Measurements from ENCODE around the gene WDFY1.

WDFY1 gene

DNA sequence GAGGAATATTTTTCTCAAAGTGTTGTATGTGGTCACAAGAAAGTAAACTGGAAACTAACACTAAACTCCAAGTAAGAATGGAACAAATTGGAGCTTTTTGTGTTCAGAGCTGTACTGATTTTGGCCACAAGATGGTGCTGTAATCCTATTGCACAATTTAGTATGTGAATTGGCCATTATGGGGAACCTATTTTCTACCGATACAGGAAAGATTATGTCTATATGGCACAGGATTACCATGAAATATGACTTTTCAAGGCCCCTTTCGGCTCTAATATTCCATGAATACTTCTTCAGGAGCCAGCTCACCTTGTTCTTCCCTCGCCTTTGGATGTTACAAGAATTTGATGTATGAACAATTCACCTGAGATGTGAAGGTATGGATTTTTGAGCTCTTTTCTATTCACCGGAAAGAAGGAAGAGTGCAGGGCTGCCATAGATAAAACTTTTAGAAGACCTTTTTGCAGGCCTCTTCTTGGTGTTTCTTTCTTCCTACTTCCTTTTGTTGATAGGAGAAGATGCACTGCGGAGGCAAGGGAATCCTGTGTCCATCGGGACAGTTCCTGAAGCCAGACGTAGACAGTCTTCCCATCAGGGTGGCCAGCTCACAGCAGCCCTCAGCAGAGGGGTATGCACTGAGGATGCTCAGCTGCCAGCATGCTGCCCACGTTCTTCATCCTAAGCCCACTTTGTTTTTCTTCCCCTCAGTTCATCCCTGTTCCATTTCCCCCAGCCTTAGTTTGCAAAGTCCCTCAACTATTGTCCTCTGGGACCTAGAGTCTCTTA lies 25.4 kb upstream of the WDFY1 start:
- peak; percentile 74 for DNase-seq (ENCODE audit: low read depth)

DNA sequence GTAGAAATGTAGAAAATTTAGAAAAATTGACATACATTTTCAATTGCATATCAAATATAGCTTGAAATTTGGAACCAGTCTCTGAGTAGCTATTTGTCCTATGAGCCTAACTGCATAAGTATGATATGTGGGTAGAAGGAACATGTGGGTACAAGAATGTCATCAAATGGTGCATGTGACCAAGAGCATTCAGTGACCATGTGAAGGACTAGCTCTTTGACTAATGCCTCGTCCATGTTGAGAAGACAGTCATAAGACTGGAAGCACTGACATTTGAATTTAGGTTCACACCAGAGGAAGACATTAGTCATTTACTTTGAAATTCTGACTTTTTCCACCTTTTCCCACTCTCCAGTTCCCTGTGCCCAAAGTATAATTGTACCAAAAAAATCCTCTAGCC lies 24.7 kb upstream of the WDFY1 start:
- no peak for DNase-seq (ENCODE audit: low read depth)

More for the DNA sequence above, 25.4 kb upstream of the WDFY1 start:
- no peak overlapping the region for H3K4me3 ChIP-seq (ENCODE audit: low read depth, low read length)
- TF ChIP-seq, protein P1, sequence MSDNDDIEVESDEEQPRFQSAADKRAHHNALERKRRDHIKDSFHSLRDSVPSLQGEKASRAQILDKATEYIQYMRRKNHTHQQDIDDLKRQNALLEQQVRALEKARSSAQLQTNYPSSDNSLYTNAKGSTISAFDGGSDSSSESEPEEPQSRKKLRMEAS (IDR thresholded peaks at IDR 0.05; ENCODE audit: low read depth, low read length) = no peak
- peak; percentile 83 for TF ChIP-seq CTCF (IDR thresholded peaks at IDR 0.05; ENCODE audit: low read depth, low read length)
- no peak for TF ChIP-seq POLR2A (IDR thresholded peaks at IDR 0.05; ENCODE audit: extremely low read depth, insufficient read length)
- no peak for TF ChIP-seq MYC (IDR thresholded peaks at IDR 0.05; ENCODE audit: low read depth, low read length)

DNA sequence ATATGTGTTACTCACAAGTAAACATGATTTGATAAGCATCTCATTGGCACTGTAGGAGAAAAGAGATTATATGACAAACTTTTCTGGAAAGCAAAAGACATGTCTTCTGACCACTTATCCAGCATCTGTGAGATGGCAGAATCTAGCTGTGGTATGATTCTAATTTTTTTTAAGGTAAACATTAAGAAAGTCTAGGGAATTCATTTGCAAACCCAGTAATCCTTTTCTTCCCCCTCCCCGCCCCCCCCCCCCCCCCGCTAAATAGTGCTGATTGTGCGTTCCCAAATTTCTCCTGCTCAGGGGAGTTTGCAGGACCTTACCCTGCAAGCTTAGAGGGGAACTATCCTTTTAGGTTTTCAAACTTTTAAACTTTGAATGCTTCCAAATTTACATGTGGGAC lies 24.2 kb upstream of the WDFY1 start:
- no peak for DNase-seq (ENCODE audit: low read depth)
- no peak for TF ChIP-seq CTCF (IDR thresholded peaks at IDR 0.05; ENCODE audit: low read depth, low read length)
- no peak overlapping the region for H3K4me3 ChIP-seq (ENCODE audit: low read depth, low read length)

More for the DNA sequence above, 24.7 kb upstream of the WDFY1 start:
- no peak overlapping the region for H3K4me3 ChIP-seq (ENCODE audit: low read depth, low read length)
- TF ChIP-seq MYC (IDR thresholded peaks at IDR 0.05; ENCODE audit: low read depth, low read length) = no peak
- TF ChIP-seq, protein P1 (IDR thresholded peaks at IDR 0.05; ENCODE audit: low read depth, low read length) = no peak

DNA sequence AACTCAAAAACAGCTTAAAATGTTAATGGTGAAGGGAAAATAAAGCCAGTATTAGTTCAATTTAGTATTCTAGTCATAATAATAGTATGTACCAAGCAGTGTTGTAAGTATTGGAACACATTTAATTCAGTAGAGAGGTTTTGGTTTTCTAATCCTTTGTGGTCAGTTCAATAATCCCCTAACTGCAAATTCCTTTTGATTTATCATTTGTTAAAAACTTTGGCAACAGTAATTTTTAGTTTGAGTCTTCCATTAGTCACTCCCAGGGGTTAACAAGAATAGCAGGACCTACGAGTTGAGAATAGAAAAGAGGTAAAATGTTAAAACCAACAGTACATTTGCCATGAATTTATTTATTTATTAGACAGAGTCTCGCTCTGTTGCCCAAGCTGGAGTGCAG lies 22.8 kb upstream of the WDFY1 start:
- no peak overlapping the region for H3K4me3 ChIP-seq (ENCODE audit: low read depth, low read length)
- DNase-seq (ENCODE audit: low read depth) = no peak
- TF ChIP-seq, protein P1 (IDR thresholded peaks at IDR 0.05; ENCODE audit: low read depth, low read length) = no peak
- no peak for TF ChIP-seq POLR2A (IDR thresholded peaks at IDR 0.05; ENCODE audit: extremely low read depth, insufficient read length)
- TF ChIP-seq CTCF (IDR thresholded peaks at IDR 0.05; ENCODE audit: low read depth, low read length) = no peak

DNA sequence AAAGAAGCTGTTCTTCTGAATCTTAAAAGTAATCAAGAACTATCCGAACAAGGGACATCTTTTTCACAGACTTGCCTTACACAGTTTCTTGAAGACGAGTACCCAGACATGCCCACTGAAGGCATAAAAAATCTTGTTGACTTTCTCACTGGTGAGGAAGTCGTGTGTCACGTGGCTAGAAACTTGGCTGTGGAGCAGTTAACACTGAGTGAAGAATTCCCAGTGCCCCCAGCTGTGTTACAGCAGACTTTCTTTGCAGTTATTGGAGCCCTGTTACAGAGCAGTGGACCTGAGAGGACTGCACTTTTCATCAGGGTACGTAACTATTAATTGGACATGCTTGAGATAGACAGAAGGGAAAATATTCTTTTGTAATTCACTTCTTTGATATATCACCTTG lies 14.6 kb upstream of the WDFY1 start:
- peak overlapping the region; percentile 74 for H3K4me3 ChIP-seq (ENCODE audit: low read depth, low read length)
- no peak for TF ChIP-seq POLR2A (IDR thresholded peaks at IDR 0.05; ENCODE audit: extremely low read depth, insufficient read length)
- TF ChIP-seq CTCF (IDR thresholded peaks at IDR 0.05; ENCODE audit: low read depth, low read length) = no peak
- no peak for TF ChIP-seq MYC (IDR thresholded peaks at IDR 0.05; ENCODE audit: low read depth, low read length)
- TF ChIP-seq, protein P1 (IDR thresholded peaks at IDR 0.05; ENCODE audit: low read depth, low read length) = no peak
- DNase-seq (ENCODE audit: low read depth) = no peak

DNA sequence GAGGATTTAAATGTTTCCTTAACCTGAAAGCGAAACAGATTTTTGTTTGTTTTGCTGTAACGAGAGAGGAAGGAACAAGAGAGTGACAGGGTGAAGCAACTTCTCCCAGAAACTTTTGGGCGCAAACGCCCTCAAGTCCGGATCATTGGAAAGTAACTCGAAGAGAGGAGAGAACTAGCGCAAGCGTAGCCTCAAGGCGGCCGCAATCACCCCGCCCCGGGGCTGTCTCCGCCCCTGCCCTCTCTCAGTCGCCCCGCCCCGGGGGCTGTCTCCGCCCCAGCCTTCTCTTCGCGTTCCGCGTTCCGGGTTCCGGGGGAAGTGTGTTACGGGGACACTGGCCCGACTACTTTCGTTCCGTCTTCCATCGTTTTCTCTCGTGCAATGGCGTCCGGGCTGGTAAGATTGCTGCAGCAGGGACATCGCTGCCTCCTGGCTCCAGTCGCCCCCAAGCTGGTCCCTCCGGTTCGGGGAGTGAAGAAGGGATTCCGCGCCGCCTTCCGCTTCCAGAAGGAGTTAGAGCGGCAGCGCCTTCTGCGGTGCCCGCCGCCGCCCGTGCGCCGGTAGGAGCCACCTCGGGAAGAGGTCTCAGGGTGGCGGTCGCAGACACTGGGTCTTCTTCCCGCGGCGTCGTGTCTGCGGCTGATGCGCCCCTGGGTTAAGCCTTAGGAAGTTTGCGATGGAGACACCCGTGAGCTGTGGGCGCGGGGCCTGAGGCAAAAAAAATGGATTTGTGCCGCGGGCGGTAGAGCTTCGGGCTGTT lies 12.1 kb upstream of the WDFY1 start, which contains the start of gene MRPL44:
TSS of gene MRPL44 (plus strand) at position 372 of the 760 bp plus-strand sequence. CDS start at position 382, 10 bp downstream.
- TF ChIP-seq CTCF (IDR thresholded peaks at IDR 0.05; ENCODE audit: low read depth, low read length) (no peak), MYC (IDR thresholded peaks at IDR 0.05; ENCODE audit: low read depth, low read length) (peak; percentile 86; the same call in 1 of the 2 replicates), POLR2A (IDR thresholded peaks at IDR 0.05; ENCODE audit: extremely low read depth, insufficient read length) (peak; percentile 67)
- TF ChIP-seq, protein P1 (IDR thresholded peaks at IDR 0.05; ENCODE audit: low read depth, low read length) = peak; percentile 66
- peak; percentile 97 for DNase-seq (ENCODE audit: low read depth)
- H3K4me3 ChIP-seq (ENCODE audit: low read depth, low read length) = peak within 1 kb of the TSS; percentile 74

All from NB4 (cell line).